HG02884 (cell line): ENCODE measurements around the gene TBXA2R.

ENCODE experiments used
- ATAC-seq: cut with Tn5 transposase; IDR thresholded peaks from one replicate; pipeline ENCODE4 v1.9.1; 2021; ENCODE audit warnings: mild to moderate bottlenecking, moderate library complexity; ENCODE audit not compliant: unreplicated experiment

TBXA2R gene

GRCh38 chr19:3607303-3608078 is 816 bp upstream of the TBXA2R start:
- ATAC-seq: no peak

DNA sequence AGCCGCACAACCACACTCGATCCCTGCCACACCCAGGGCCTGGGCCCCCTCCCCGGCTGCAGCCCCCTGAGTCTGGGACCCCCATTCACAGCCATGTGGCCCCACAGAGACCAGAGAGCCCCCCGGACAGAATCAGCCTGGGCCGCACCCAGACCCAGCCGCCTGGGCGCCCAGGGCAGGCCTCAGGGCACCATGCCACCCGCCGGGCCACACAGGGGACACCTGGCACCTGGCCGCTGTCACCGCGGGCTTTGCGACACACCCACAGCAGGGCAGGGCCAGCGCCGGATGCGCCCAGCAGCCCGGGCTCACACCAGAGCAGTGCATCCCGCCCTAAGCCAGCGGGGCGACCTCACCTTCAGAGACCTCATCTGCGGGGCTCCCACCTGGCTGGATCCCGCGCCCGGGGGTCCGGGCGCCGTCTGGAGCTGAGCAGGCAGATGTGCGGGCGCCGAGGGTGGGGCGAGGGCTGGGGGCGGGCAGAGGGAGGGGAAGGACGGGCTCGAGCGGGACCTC is 443 bp downstream of the TBXA2R start:
- no peak for ATAC-seq

DNA sequence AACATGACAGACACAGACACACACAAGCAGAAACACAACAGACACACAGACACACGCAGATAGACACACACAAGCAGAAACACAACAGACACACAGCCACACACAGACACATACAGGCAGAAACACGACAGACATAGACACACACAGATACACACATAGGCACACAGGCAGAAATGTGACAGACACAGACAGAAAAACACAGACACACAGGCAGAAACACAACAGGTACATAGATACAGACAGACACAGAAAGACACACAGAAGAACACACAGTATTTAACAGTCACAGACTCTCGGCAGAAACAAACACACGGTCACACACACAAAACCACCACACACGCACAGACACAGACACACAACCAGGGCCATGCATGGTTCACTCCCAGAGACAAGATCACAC is 905 bp downstream of the TBXA2R start:
- no peak for ATAC-seq

- ATAC-seq: no peak
Measured at GRCh38 chr19:3605361-3605760, 1.3 kb downstream of the TBXA2R start.

DNA sequence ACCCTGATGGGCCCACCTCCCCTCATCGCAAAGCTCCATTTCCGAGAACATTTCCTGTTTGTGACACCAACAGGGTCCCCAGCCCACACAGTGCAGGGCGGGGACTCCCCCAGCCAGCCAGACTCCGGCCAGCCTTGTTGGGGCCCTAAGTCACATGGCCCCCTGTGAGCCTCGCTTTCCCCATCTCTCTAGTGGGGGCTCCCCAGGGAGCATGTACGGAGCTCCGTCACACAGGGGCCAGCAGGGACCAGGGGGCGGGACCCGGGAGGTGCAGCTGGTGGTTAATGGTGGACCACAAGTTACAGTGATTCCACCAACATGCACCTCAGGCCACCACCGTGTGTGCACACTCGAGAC is 1.7 kb downstream of the TBXA2R start:
- ATAC-seq: no peak

- no peak for ATAC-seq
Measured at GRCh38 chr19:3604227-3604986, 2.3 kb downstream of the TBXA2R start.

DNA sequence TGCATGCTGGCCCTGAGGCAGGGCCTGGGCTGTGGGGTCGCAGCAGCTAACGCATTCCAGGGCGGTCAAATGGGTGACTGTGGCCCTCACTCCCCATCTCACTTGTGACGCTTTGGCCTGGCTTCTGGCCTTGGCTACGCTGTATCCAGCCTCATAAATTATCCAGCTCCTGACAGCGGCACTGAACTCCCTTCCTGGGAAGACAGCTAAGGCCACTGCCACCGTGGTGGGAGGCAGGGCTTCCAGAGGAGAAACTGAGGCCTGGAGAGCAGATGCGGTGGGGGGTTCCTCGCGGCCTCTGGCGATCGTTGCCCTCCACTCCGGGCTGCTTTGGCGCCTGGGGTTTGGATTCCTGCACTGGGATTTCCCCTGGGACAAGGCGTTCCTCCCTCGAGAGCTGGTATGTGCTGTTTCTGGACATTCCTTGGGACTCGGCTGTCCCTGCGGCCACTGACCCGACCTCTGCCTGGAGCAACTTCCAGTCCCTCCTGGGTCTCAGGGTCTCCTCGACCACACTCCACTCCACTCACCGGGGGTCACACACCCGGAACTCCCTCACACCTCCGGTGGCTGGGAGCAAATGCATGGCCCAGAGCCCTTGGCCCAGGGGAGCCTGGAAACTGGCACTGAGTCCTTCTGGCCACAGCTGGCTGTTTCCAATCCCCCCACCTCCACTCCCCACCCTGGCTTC is 3.4 kb downstream of the TBXA2R start:
- no peak for ATAC-seq

GRCh38 chr19:3601021-3601420 is 5.7 kb downstream of the TBXA2R start:
- ATAC-seq: no peak

GRCh38 chr19:3599776-3600187 is 6.9 kb downstream of the TBXA2R start:
- no peak for ATAC-seq

DNA sequence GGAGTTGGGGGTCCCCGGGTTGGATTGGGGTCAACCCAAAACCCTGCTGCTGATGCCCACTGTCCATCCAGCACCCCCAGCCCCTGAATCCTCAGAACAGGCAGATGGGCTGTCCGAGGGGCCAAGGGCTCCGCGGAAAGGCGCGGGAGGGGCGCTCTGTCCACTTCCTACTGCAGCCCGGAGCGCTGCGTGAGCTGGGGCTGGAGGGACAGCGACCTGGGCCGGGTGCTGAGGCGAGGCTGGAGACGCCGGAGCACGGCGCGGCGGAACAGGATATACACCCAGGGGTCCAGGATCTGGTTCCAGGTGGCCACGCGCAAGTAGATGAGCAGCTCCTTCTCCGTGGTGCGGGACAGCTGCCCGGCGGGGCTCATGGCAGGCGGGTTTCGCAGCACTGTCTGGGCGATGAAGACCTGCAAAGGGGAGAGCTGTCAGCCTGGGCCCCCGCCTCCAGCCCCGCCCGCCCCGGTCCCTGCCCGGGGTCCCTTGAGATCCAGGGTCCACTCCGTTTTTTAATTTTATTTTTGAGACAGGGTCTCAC is 11.1 kb downstream of the TBXA2R start:
- no peak for ATAC-seq

- ATAC-seq: no peak
Measured at GRCh38 chr19:3593156-3593555, 13.5 kb downstream of the TBXA2R start.

- no peak for ATAC-seq
Measured at GRCh38 chr19:3591876-3592613, 14.6 kb downstream of the TBXA2R start.

- ATAC-seq: no peak
Measured at GRCh38 chr19:3590991-3591659, 15.6 kb downstream of the TBXA2R start.

DNA sequence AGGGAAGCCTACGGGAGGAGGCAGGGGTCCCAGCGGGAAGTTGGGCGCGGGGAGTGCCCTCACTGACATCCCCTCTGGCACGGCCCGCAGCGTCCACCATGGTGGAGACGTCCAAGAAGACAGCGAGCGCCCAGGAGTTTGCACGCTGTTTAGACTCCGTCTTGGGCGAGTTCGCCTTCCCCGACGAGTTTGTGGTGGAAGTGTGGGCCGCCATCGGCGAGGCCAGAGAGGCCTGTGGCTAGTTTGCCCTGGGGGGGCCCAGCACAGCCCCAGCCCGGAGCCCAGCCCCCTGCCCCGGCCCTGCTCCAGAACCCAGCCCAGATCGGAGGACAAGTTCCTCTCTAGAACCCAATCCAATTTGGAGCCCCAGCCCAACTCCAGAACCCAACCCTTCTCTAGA is 16.7 kb downstream of the TBXA2R start:
- no peak for ATAC-seq

DNA sequence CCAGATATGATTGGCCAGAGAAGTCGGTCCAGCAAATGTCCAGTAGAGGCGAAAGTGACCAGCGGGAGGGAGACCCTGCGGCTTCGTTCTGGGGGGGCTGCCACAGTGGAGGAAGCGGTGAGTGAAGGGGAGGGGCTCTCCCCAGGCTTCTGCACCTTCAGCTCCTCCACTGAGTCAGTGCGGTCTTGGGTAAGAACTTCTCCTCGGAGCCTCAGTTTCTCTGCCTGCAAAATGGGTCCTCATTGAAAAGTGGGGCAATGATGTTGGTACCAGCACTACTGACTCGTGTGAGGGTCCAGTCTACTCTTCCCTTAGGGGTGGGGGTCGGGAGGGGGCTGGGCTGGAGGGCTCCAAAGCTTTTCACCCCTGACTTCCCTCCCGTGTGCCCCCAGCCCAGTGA is 17.2 kb downstream of the TBXA2R start:
- ATAC-seq: no peak

GRCh38 chr19:3586707-3587346 is 19.8 kb downstream of the TBXA2R start:
- no peak for ATAC-seq

DNA sequence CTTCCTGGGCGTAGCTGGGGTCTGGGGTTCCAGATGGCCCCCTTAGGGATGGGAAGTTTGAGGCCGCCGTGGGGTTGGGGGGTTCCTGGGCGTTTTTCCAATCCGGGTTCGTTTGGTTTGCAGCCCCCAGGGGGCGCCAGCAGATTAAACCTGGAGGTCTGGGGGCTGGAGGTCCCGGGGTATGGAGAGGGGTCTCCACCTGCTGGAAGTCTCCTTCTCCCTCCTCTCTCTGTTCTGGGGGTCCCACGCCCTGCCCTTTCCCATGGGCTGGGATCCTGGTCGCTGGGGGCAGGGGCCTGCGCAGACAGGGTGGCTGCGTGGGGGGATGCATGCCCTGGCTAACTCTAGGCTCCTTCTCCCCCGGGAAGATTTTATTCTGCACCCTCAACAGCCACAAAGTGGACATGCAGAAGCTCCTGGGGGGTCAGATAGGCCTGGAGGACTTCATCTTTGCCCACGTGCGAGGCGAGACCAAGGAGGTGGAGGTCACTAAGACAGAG is 20.5 kb downstream of the TBXA2R start:
- no peak for ATAC-seq

- ATAC-seq: no peak
Measured at GRCh38 chr19:3585301-3586126, 21.2 kb downstream of the TBXA2R start, which contains the start of gene GIPC3. Gene GIPC3, plus strand, starts transcription at chr19:3585478. Its CDS starts 120 bp downstream, at chr19:3585598.
